ENCODE data around the gene PUM2.
"Not testable (repeated sequence)": the region's sequence is repeated elsewhere in the genome, so short reads cannot be mapped to it uniquely, and the experiment has no call there.

Gene PUM2

GRCh38 chr2:20236496-20236895 is 114.1 kb downstream of the PUM2 start:
- Histone ChIP-seq H2AK5ac (ENCODE audit: low read length) (no peak overlapping the region), H3K56ac (ENCODE audit: low read length) (no peak overlapping the region), H3K27ac (ENCODE audit: low read depth, low read length) (no peak overlapping the region), H3K27me3 (ENCODE audit: insufficient read depth, low read length, poor library complexity) (no peaks in the 10 kb centered on the region), H2BK15ac (replicated peaks; ENCODE audit: low read depth) (no peak overlapping the region), H2BK120ac (ENCODE audit: low read depth, low read length) (no peak overlapping the region), H4K8ac (ENCODE audit: low read depth, low read length) (no peak overlapping the region), H3K79me2 (ENCODE audit: control insufficient read depth, insufficient read depth, low read length) (no peaks in the 10 kb centered on the region), H4K5ac (ENCODE audit: low read length) (no peak overlapping the region), H3K79me1 (ENCODE audit: low read length) (no peaks in the 10 kb centered on the region), H3K4ac (ENCODE audit: low read depth, low read length) (no peak overlapping the region), H3K4me3 (ENCODE audit: low read length) (no peak overlapping the region), H2BK5ac (ENCODE audit: low read length) (no peak overlapping the region), H3K9ac (ENCODE audit: low read length) (no peak overlapping the region), H3K4me1 (ENCODE audit: control insufficient read depth, low read depth, low read length) (peaks cover 2% of the 10 kb centered on the region), H3K36me3 (ENCODE audit: control insufficient read depth, insufficient read depth, low read length) (no peaks in the 10 kb centered on the region), H3K4me2 (ENCODE audit: low read length) (no peak overlapping the region), H3K23ac (ENCODE audit: low read length) (no peak overlapping the region), H3K18ac (ENCODE audit: low read length) (no peak overlapping the region)
- no CpG with 5 or more reads among the region's 5 CpGs for WGBS (ENCODE audit: extremely low coverage, insufficient coverage, low lambda C conversion rate)
- DNase-seq: no peak

DNA sequence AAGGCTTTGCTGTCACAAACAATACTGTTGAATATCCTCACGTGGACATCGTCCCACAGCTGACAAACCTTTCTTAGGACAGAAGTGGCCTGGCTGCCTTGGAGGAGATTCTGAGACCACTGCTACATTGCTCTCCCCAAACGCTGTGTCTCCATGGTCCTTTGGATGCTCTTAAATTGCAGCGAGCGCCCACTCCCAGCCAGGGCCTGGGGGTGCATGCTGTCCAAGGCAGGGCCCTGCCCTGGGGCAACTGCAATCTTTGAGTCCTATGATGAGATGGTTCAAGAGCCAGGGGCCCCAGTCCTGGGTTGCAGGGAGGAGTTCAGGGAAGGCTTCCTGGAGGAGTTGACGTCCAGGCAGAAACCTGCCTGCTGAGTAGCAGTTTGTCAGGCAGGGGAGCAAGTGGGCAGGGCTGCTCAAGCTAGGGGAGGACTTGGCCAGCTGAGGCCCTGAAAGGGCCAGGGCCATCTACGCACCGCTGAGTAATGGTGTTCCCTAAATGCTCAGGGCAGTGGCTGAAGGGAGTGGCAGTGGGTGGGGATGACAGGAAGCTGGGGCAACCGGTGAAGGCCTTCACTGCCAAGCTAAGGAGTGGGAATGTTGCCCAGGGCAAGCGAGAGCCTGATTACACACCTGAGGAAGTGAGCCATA is 114.9 kb downstream of the PUM2 start:
- Histone ChIP-seq H2BK5ac (ENCODE audit: low read length) (no peak overlapping the region), H3K4ac (ENCODE audit: low read depth, low read length) (no peak overlapping the region), H2AK5ac (ENCODE audit: low read length) (no peak overlapping the region), H2BK15ac (replicated peaks; ENCODE audit: low read depth) (no peak overlapping the region), H2BK120ac (ENCODE audit: low read depth, low read length) (no peak overlapping the region), H3K4me3 (ENCODE audit: low read length) (no peak overlapping the region), H3K18ac (ENCODE audit: low read length) (no peak overlapping the region), H3K56ac (ENCODE audit: low read length) (no peak overlapping the region), H3K4me2 (ENCODE audit: low read length) (no peak overlapping the region), H3K79me2 (ENCODE audit: control insufficient read depth, insufficient read depth, low read length) (no peaks in the 10 kb centered on the region), H4K5ac (ENCODE audit: low read length) (no peak overlapping the region), H3K27ac (ENCODE audit: low read depth, low read length) (no peak overlapping the region), H4K8ac (ENCODE audit: low read depth, low read length) (no peak overlapping the region), H3K79me1 (ENCODE audit: low read length) (no peaks in the 10 kb centered on the region), H3K23ac (ENCODE audit: low read length) (no peak overlapping the region), H3K4me1 (ENCODE audit: control insufficient read depth, low read depth, low read length) (peaks cover 4% of the 10 kb centered on the region), H3K36me3 (ENCODE audit: control insufficient read depth, insufficient read depth, low read length) (no peaks in the 10 kb centered on the region), H3K9ac (ENCODE audit: low read length) (no peak overlapping the region), H3K27me3 (ENCODE audit: insufficient read depth, low read length, poor library complexity) (no peaks in the 10 kb centered on the region)
- WGBS (ENCODE audit: extremely low coverage, insufficient coverage, low lambda C conversion rate): no CpG with 5 or more reads among the region's 10 CpGs
- no peak for DNase-seq

GRCh38 chr2:20234597-20234996 is 116.0 kb downstream of the PUM2 start:
- H3K9ac ChIP-seq (ENCODE audit: low read length); H3K4me1 ChIP-seq (ENCODE audit: control insufficient read depth, low read depth, low read length); H3K4me2 ChIP-seq (ENCODE audit: low read length); DNase-seq; H3K23ac ChIP-seq (ENCODE audit: low read length); H2BK5ac ChIP-seq (ENCODE audit: low read length); H3K27ac ChIP-seq (ENCODE audit: low read depth, low read length); H3K4me3 ChIP-seq (ENCODE audit: low read length); H3K27me3 ChIP-seq (ENCODE audit: insufficient read depth, low read length, poor library complexity); H4K8ac ChIP-seq (ENCODE audit: low read depth, low read length); H3K18ac ChIP-seq (ENCODE audit: low read length); H2AK5ac ChIP-seq (ENCODE audit: low read length); H4K5ac ChIP-seq (ENCODE audit: low read length); H3K4ac ChIP-seq (ENCODE audit: low read depth, low read length); H2BK120ac ChIP-seq (ENCODE audit: low read depth, low read length); H2BK15ac ChIP-seq (replicated peaks; ENCODE audit: low read depth); H3K36me3 ChIP-seq (ENCODE audit: control insufficient read depth, insufficient read depth, low read length); H3K79me2 ChIP-seq (ENCODE audit: control insufficient read depth, insufficient read depth, low read length); H3K79me1 ChIP-seq (ENCODE audit: low read length); H3K56ac ChIP-seq (ENCODE audit: low read length): not testable (repeated sequence)
- WGBS (ENCODE audit: extremely low coverage, insufficient coverage, low lambda C conversion rate): no CpG with 5 or more reads among the region's 2 CpGs

GRCh38 chr2:20232837-20233207 is 117.8 kb downstream of the PUM2 start:
- Histone ChIP-seq H3K27ac (ENCODE audit: low read depth, low read length) (no peak overlapping the region), H3K27me3 (ENCODE audit: insufficient read depth, low read length, poor library complexity) (no peaks in the 10 kb centered on the region), H3K56ac (ENCODE audit: low read length) (no peak overlapping the region), H2BK120ac (ENCODE audit: low read depth, low read length) (no peak overlapping the region), H2AK5ac (ENCODE audit: low read length) (no peak overlapping the region), H3K4me1 (ENCODE audit: control insufficient read depth, low read depth, low read length) (peaks cover 4% of the 10 kb centered on the region), H3K4me3 (ENCODE audit: low read length) (no peak overlapping the region), H4K8ac (ENCODE audit: low read depth, low read length) (no peak overlapping the region), H3K4me2 (ENCODE audit: low read length) (no peak overlapping the region), H3K9ac (ENCODE audit: low read length) (no peak overlapping the region), H2BK5ac (ENCODE audit: low read length) (no peak overlapping the region), H2BK15ac (replicated peaks; ENCODE audit: low read depth) (no peak overlapping the region), H3K79me2 (ENCODE audit: control insufficient read depth, insufficient read depth, low read length) (no peaks in the 10 kb centered on the region), H3K79me1 (ENCODE audit: low read length) (no peaks in the 10 kb centered on the region), H3K18ac (ENCODE audit: low read length) (no peak overlapping the region), H4K5ac (ENCODE audit: low read length) (no peak overlapping the region), H3K4ac (ENCODE audit: low read depth, low read length) (no peak overlapping the region), H3K23ac (ENCODE audit: low read length) (no peak overlapping the region), H3K36me3 (ENCODE audit: control insufficient read depth, insufficient read depth, low read length) (no peaks in the 10 kb centered on the region)
- no CpG with 5 or more reads among the region's 5 CpGs for WGBS (ENCODE audit: extremely low coverage, insufficient coverage, low lambda C conversion rate)
- no peak for DNase-seq

DNA sequence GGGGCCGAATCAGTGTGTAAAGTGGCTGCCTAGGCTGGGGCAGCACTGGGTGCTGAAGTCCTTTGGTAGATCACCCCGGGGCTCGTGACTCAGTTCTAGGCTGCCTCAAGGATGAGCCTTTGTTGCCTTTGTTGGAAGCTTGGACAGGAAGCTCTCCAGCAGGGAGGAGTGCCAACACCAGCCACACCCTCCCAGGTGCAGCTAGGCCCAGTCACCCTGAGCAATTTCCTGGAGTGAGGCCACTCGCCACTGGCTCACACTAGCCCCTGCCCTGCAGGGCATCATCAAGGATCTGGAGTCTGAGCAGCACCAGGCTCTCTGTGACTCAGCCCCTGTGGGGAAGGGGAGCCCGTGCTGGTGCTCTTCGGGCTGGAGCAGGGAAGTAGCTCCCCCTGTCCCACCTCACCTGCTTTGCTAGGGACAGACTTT is 119.0 kb downstream of the PUM2 start:
- DNase-seq: peak; percentile 89
- Histone ChIP-seq H3K18ac (ENCODE audit: low read length) (no peak overlapping the region), H3K79me2 (ENCODE audit: control insufficient read depth, insufficient read depth, low read length) (no peaks in the 10 kb centered on the region), H4K5ac (ENCODE audit: low read length) (no peak overlapping the region), H3K4me3 (ENCODE audit: low read length) (no peak overlapping the region), H3K4me1 (ENCODE audit: control insufficient read depth, low read depth, low read length) (peaks cover 4% of the 10 kb centered on the region), H2BK15ac (replicated peaks; ENCODE audit: low read depth) (no peak overlapping the region), H4K8ac (ENCODE audit: low read depth, low read length) (no peak overlapping the region), H3K27me3 (ENCODE audit: insufficient read depth, low read length, poor library complexity) (no peaks in the 10 kb centered on the region), H3K9ac (ENCODE audit: low read length) (no peak overlapping the region), H3K27ac (ENCODE audit: low read depth, low read length) (no peak overlapping the region), H3K4ac (ENCODE audit: low read depth, low read length) (no peak overlapping the region), H2AK5ac (ENCODE audit: low read length) (no peak overlapping the region), H3K4me2 (ENCODE audit: low read length) (no peak overlapping the region), H3K79me1 (ENCODE audit: low read length) (no peaks in the 10 kb centered on the region), H3K23ac (ENCODE audit: low read length) (no peak overlapping the region), H2BK120ac (ENCODE audit: low read depth, low read length) (no peak overlapping the region), H2BK5ac (ENCODE audit: low read length) (no peak overlapping the region), H3K56ac (ENCODE audit: low read length) (peak overlapping the region; percentile 74), H3K36me3 (ENCODE audit: control insufficient read depth, insufficient read depth, low read length) (no peaks in the 10 kb centered on the region)
- no CpG with 5 or more reads among the region's 6 CpGs for WGBS (ENCODE audit: extremely low coverage, insufficient coverage, low lambda C conversion rate)

DNA sequence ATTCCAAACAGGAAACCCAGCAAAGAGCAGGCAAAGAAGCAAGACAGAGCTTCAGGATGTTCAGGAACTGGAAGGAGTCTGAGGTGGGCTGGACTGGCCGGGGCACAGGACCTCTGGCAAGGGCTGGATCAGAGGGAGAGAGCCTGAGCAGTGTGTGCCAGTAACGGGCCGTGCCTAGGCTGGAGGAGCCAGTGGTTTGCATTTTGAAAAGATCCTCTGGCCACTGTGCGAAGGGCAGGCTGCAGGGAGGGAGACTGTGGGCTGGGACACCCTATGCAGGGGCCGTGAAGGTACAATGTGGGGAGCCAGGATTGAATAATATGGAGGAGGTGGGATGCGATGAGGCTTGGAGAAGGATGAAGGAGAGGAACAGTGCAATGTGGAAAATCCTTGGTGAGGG is 119.5 kb downstream of the PUM2 start:
- Histone ChIP-seq H3K9ac (ENCODE audit: low read length) (no peak overlapping the region), H3K56ac (ENCODE audit: low read length) (peak overlapping the region; percentile 25), H2BK5ac (ENCODE audit: low read length) (no peak overlapping the region), H3K4me2 (ENCODE audit: low read length) (no peak overlapping the region), H3K18ac (ENCODE audit: low read length) (no peak overlapping the region), H3K27me3 (ENCODE audit: insufficient read depth, low read length, poor library complexity) (no peaks in the 10 kb centered on the region), H2BK15ac (replicated peaks; ENCODE audit: low read depth) (no peak overlapping the region), H2AK5ac (ENCODE audit: low read length) (no peak overlapping the region), H3K4ac (ENCODE audit: low read depth, low read length) (no peak overlapping the region), H2BK120ac (ENCODE audit: low read depth, low read length) (no peak overlapping the region), H3K4me1 (ENCODE audit: control insufficient read depth, low read depth, low read length) (peaks cover 4% of the 10 kb centered on the region), H3K36me3 (ENCODE audit: control insufficient read depth, insufficient read depth, low read length) (no peaks in the 10 kb centered on the region), H4K5ac (ENCODE audit: low read length) (no peak overlapping the region), H3K4me3 (ENCODE audit: low read length) (no peak overlapping the region), H3K79me1 (ENCODE audit: low read length) (no peaks in the 10 kb centered on the region), H3K79me2 (ENCODE audit: control insufficient read depth, insufficient read depth, low read length) (no peaks in the 10 kb centered on the region), H4K8ac (ENCODE audit: low read depth, low read length) (no peak overlapping the region), H3K27ac (ENCODE audit: low read depth, low read length) (no peak overlapping the region), H3K23ac (ENCODE audit: low read length) (no peak overlapping the region)
- no CpG with 5 or more reads among the region's 6 CpGs for WGBS (ENCODE audit: extremely low coverage, insufficient coverage, low lambda C conversion rate)
- no peak for DNase-seq

Measured in mesendoderm (in vitro differentiated cells).